Neural cell (in vitro differentiated cells): ENCODE data around the gene SH3GL1. TPM values are rescaled to one million over a fixed set of nuclear protein-coding genes. Genes with fewer than 3 reads are reported as not detected.

Source experiments
- H2AFZ ChIP-seq: fragments of 200-600, 300-800 bp; sonication (generic), shearing (Covaris generic); 2 replicates; pipeline ENCODE4 v1.6.0; 2014; ENCODE audit warnings: low read depth, mild to moderate bottlenecking, antibody characterized with exemption, low read length, moderate library complexity
- H3F3A ChIP-seq: fragments of 200-600 bp; shearing (Covaris generic); 2 replicates; pipeline ENCODE4 v1.6.1; 2016; ENCODE audit warnings: mild to moderate bottlenecking, moderate library complexity, mixed read lengths, antibody characterized with exemption, low read length; ENCODE audit not compliant: insufficient read depth, poor library complexity, severe bottlenecking
- H3K27ac ChIP-seq: fragments of 200-600, 300-800 bp; sonication (generic), shearing (Covaris generic); 2 replicates; pipeline ENCODE4 v1.5.1; 2014; ENCODE audit warnings: mild to moderate bottlenecking, low read length, moderate library complexity
- H3K27me3 ChIP-seq: fragments of 300-800, 200-600 bp; sonication (generic), shearing (Covaris generic); 2 replicates; pipeline ENCODE4 v1.6.0; 2014; ENCODE audit warnings: mild to moderate bottlenecking, low read depth, low read length, moderate library complexity; ENCODE audit not compliant: insufficient read depth
- H3K36me3 ChIP-seq: fragments of 300-800, 200-600 bp; sonication (generic), shearing (Covaris generic); 2 replicates; pipeline ENCODE4 v1.5.1; 2014; ENCODE audit warnings: mild to moderate bottlenecking, antibody characterized with exemption, low read length, moderate library complexity; ENCODE audit not compliant: insufficient read depth
- H3K4me2 ChIP-seq: fragments of 300-800, 200-600 bp; sonication (generic), shearing (Covaris generic); 2 replicates; pipeline ENCODE4 v1.6.0; 2014; ENCODE audit warnings: mild to moderate bottlenecking, low read length
- H3K4me3 ChIP-seq: fragments of 300-800, 200-600 bp; sonication (generic), shearing (Covaris generic); 2 replicates; pipeline ENCODE4 v1.5.1; 2014; ENCODE audit warnings: mild to moderate bottlenecking, low read length, moderate library complexity
- H3K79me2 ChIP-seq: fragments of 200-600 bp; shearing (Covaris generic); replicated peaks from 2 replicates; pipeline ENCODE4 v1.6.0; 2014; ENCODE audit warnings: mild to moderate bottlenecking, low read length, moderate library complexity; ENCODE audit not compliant: insufficient read depth
- H3K9ac ChIP-seq: fragments of 300-800, 200-600 bp; sonication (generic), shearing (Covaris generic); 2 replicates; pipeline ENCODE4 v1.6.1; 2016; ENCODE audit warnings: mild to moderate bottlenecking, low read length, mixed read lengths
- H3K9me2 ChIP-seq: fragments of 200-600 bp; shearing (Covaris generic); 2 replicates; pipeline ENCODE4 v1.6.1; 2016; ENCODE audit warnings: mild to moderate bottlenecking, low read length, mixed read lengths; ENCODE audit not compliant: insufficient read depth
- H3K9me3 ChIP-seq: fragments of 200-600, 300-800 bp; sonication (generic), shearing (Covaris generic); 2 replicates; pipeline ENCODE4 v1.6.1; 2016; ENCODE audit warnings: mild to moderate bottlenecking, mixed run types, low read length, moderate library complexity, mixed read lengths
- H4K20me1 ChIP-seq: fragments of 200-600 bp; shearing (Covaris generic); 2 replicates; pipeline ENCODE4 v1.6.1; 2016; ENCODE audit warnings: mild to moderate bottlenecking, mixed run types; ENCODE audit not compliant: insufficient read depth
- EP300 ChIP-seq: fragments of 450-650 bp; conservative IDR thresholded peaks from 2 replicates; pipeline ENCODE4 v1.6.1; 2014; ENCODE audit warnings: antibody characterized with exemption, mild to moderate bottlenecking, moderate library complexity; ENCODE audit not compliant: poor library complexity, severe bottlenecking
- EZH2 ChIP-seq: fragments of 200-600, 300-800 bp; shearing (Covaris generic), sonication (generic); IDR thresholded peaks from 2 replicates; pipeline ENCODE4 v1.6.1; 2014; ENCODE audit warnings: antibody characterized with exemption, low read length, borderline replicate concordance, mild to moderate bottlenecking; ENCODE audit not compliant: insufficient read depth, poor library complexity, severe bottlenecking
- MXI1 ChIP-seq: fragments of 450-650 bp; conservative IDR thresholded peaks from 2 replicates; pipeline ENCODE4 v1.6.1; 2014; ENCODE audit warnings: antibody characterized with exemption, mild to moderate bottlenecking; ENCODE audit not compliant: poor library complexity, severe bottlenecking
- POLR2AphosphoS5 ChIP-seq: IDR thresholded peaks from 2 replicates; pipeline ENCODE4 v1.6.1; 2012
- RAD21 ChIP-seq: fragments of 450-650 bp; conservative IDR thresholded peaks from 2 replicates; pipeline ENCODE4 v1.6.1; 2014; ENCODE audit warnings: antibody characterized with exemption, mild to moderate bottlenecking, moderate library complexity
- SMC3 ChIP-seq: fragments of 450-650 bp; conservative IDR thresholded peaks from 2 replicates; pipeline ENCODE4 v1.6.1; 2014; ENCODE audit warnings: antibody characterized with exemption, mild to moderate bottlenecking, moderate library complexity; ENCODE audit not compliant: poor library complexity
- TAF1 ChIP-seq: IDR thresholded peaks from 2 replicates; pipeline ENCODE4 v1.6.1; 2012; ENCODE audit warnings: low read depth
- polyA plus RNA-seq: library from polyadenylated mRNA; depleted of rRNA; stranded (reverse); fragments of >200 nt; gene quantifications from 2 replicates; pipeline ENCODE4 v1.2.3, GENCODE V29; 2014
- TF ChIP-seq, protein P1 (sequence below): fragments of 450-650 bp; IDR thresholded peaks from 2 replicates; pipeline ENCODE4 v1.5.1; 2014; ENCODE audit warnings: antibody characterized with exemption, mild to moderate bottlenecking, moderate library complexity; ENCODE audit not compliant: poor library complexity, severe bottlenecking
- TF ChIP-seq, protein P2 (sequence below): IDR thresholded peaks from 2 replicates; pipeline ENCODE4 v1.6.1; 2012; ENCODE audit warnings: borderline replicate concordance

The SH3GL1 gene
- polyA plus RNA-seq, 1 donor from 2014 or later, result 25.2 TPM

DNA sequence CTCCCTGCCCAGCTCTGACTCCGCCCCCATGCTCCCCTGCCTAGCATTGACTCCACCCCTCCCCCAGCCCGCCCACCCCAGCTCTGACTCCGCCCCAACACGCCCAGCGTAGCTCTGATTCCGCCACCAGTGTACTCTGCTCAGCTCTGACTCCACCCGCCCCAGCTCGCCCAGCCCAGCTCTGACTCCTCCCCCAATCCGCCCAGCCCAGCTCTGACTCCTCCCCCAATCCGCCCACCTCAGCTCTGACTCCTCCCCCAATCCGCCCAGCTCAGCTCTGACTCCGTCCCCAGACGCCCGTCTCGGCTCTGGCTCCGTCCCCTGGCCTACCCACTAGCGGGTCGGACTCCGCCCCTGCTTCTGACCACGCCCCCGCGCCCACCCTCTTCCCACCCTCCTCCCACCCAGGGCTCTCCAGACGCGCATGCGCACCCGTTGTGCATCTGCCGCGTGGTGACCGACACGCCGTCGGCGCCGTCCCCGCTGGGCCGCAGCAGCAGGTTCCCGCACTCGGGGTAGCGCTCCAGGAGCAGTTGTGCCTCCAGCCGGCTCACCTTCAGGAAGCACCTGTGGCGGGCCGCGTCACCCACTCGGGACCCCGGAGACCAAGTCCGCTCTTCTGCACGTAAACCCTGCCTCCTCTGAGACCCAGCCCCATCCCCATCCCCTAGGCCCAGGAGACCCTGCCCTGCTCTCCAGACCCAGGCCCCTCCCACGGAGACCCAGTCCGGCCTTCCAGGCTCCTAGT, 71.9 kb downstream of the SH3GL1 start:
- Histone ChIP-seq H3K27me3 (peaks cover 9% of the 10 kb centered on the region), H3K9ac (peak overlapping the region; percentile 38), H4K20me1 (no peaks in the 10 kb centered on the region), H3K79me2 (no peaks in the 10 kb centered on the region), H2AFZ (no peak overlapping the region), H3K27ac (no peak overlapping the region), H3K9me2 (no peaks in the 10 kb centered on the region), H3K4me3 (peak overlapping the region; percentile 63), H3K36me3 (no peaks in the 10 kb centered on the region), H3K4me2 (no peak overlapping the region), H3F3A (no peaks in the 10 kb centered on the region), H3K9me3 (no peaks in the 10 kb centered on the region)
- TF ChIP-seq MXI1 (peak; percentile 83), TAF1 (no peak), SMC3 (no peak), POLR2AphosphoS5 (peak; percentile 64)

DNA sequence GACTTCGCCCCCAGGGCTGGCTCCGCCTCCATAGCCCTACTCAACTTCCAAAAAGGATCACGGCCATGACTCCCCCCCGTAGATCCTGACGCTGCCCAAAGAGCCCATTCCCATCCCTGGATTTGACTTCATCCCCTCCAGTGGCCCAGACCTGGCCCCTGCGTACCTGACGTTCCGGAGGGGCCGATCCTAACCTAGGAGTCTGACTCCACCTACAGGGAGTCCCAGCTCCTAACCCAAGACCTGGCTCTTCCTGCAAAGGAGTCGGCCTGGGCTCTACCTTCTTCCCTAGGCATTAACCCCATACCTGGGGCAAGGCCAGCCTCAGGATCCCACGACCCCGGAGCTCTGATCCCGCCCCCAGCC, 72.5 kb downstream of the SH3GL1 start:
- Histone ChIP-seq H2AFZ (no peak overlapping the region), H3K9ac (no peak overlapping the region)

DNA sequence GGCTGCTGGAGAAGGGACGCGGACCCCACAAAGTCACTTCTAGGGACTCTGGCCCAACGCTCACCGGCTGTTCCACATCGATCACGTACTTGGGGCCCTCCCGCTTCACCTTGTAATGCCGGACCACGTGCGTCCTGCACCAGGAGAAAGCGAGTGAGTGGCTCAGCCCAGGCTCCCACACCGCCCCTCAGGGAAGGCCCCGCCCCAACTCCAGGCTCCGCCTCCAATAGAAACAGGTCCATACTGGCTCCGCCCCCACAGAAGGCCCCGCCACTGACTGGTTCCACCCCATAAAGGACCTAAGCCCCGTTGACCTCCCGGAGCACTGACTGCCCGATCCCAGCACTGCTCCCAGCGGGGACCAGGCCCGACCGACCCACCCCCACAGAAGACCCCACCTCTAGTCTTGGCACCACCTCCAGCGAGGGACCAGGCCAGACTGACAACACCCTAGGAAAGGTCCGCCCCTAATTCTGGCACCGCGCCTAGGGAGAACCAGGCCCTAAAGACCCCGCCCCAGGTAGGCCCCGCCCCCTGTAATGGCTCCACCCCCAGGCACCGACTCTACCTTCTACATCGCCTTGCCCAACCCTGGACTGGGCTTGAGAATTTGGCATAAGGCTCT, 73.0 kb downstream of the SH3GL1 start:
- no peak overlapping the region for H2AFZ ChIP-seq
- H3K9ac ChIP-seq, result no peak overlapping the region
- no peaks in the 10 kb centered on the region for H3K79me2 ChIP-seq
- no peaks in the 10 kb centered on the region for H3K9me2 ChIP-seq
- no peak for TF ChIP-seq EP300
- no peaks in the 10 kb centered on the region for H3K36me3 ChIP-seq
- H3K4me2 ChIP-seq, result peak overlapping the region; percentile 51
- H3F3A ChIP-seq, result no peaks in the 10 kb centered on the region
- H3K27me3 ChIP-seq, result peaks cover 9% of the 10 kb centered on the region
- H3K9me3 ChIP-seq, result no peaks in the 10 kb centered on the region
- H3K4me3 ChIP-seq, result peak overlapping the region; percentile 63
- H3K27ac ChIP-seq, result no peak overlapping the region
- no peaks in the 10 kb centered on the region for H4K20me1 ChIP-seq

More for the DNA sequence above, 72.5 kb downstream of the SH3GL1 start:
- no peaks in the 10 kb centered on the region for H3K79me2 ChIP-seq
- peak overlapping the region; percentile 63 for H3K4me3 ChIP-seq
- no peaks in the 10 kb centered on the region for H3K9me3 ChIP-seq
- no peaks in the 10 kb centered on the region for H3F3A ChIP-seq
- H3K27ac ChIP-seq, result no peak overlapping the region
- H4K20me1 ChIP-seq, result no peaks in the 10 kb centered on the region
- no peaks in the 10 kb centered on the region for H3K9me2 ChIP-seq
- TF ChIP-seq TAF1 (no peak), RAD21 (peak; percentile 13), SMC3 (no peak)
- peaks cover 9% of the 10 kb centered on the region for H3K27me3 ChIP-seq
- no peaks in the 10 kb centered on the region for H3K36me3 ChIP-seq
- peak overlapping the region; percentile 51 for H3K4me2 ChIP-seq

DNA sequence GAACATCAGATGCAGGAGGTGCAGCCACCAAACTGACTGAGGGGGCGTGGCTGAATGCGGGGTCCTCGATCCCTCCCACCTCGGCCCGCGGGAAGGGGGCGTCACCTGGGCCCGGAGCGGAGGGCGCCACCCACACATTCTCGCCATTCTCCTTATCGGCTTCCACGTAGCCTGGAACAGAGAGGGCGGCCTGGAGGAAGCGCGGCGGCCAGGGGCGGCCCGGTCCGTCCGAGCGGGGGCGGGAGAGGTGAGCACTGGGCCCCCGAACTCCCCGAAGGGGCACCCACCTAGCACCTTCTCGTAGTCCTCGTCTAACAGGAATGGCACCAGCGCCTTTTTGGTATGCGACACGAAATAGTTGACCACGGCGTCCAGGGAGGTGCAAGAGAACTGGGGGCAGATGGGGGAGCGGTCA, 73.5 kb downstream of the SH3GL1 start:
- no peaks in the 10 kb centered on the region for H3K9me3 ChIP-seq
- no peaks in the 10 kb centered on the region for H3K9me2 ChIP-seq
- peak overlapping the region; percentile 63 for H3K4me3 ChIP-seq
- no peak overlapping the region for H2AFZ ChIP-seq
- H3K27me3 ChIP-seq, result peaks cover 9% of the 10 kb centered on the region
- H3K79me2 ChIP-seq, result no peaks in the 10 kb centered on the region
- H3K4me2 ChIP-seq, result no peak overlapping the region
- no peaks in the 10 kb centered on the region for H3F3A ChIP-seq
- H3K9ac ChIP-seq, result no peak overlapping the region
- H3K36me3 ChIP-seq, result no peaks in the 10 kb centered on the region
- H3K27ac ChIP-seq, result no peak overlapping the region
- H4K20me1 ChIP-seq, result no peaks in the 10 kb centered on the region
- TF ChIP-seq RAD21 (no peak), EZH2 (no peak), EP300 (no peak), MXI1 (no peak), TAF1 (no peak), SMC3 (no peak), POLR2AphosphoS5 (no peak)
- TF ChIP-seq, protein P1, sequence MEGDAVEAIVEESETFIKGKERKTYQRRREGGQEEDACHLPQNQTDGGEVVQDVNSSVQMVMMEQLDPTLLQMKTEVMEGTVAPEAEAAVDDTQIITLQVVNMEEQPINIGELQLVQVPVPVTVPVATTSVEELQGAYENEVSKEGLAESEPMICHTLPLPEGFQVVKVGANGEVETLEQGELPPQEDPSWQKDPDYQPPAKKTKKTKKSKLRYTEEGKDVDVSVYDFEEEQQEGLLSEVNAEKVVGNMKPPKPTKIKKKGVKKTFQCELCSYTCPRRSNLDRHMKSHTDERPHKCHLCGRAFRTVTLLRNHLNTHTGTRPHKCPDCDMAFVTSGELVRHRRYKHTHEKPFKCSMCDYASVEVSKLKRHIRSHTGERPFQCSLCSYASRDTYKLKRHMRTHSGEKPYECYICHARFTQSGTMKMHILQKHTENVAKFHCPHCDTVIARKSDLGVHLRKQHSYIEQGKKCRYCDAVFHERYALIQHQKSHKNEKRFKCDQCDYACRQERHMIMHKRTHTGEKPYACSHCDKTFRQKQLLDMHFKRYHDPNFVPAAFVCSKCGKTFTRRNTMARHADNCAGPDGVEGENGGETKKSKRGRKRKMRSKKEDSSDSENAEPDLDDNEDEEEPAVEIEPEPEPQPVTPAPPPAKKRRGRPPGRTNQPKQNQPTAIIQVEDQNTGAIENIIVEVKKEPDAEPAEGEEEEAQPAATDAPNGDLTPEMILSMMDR, result no peak
- TF ChIP-seq, protein P2, sequence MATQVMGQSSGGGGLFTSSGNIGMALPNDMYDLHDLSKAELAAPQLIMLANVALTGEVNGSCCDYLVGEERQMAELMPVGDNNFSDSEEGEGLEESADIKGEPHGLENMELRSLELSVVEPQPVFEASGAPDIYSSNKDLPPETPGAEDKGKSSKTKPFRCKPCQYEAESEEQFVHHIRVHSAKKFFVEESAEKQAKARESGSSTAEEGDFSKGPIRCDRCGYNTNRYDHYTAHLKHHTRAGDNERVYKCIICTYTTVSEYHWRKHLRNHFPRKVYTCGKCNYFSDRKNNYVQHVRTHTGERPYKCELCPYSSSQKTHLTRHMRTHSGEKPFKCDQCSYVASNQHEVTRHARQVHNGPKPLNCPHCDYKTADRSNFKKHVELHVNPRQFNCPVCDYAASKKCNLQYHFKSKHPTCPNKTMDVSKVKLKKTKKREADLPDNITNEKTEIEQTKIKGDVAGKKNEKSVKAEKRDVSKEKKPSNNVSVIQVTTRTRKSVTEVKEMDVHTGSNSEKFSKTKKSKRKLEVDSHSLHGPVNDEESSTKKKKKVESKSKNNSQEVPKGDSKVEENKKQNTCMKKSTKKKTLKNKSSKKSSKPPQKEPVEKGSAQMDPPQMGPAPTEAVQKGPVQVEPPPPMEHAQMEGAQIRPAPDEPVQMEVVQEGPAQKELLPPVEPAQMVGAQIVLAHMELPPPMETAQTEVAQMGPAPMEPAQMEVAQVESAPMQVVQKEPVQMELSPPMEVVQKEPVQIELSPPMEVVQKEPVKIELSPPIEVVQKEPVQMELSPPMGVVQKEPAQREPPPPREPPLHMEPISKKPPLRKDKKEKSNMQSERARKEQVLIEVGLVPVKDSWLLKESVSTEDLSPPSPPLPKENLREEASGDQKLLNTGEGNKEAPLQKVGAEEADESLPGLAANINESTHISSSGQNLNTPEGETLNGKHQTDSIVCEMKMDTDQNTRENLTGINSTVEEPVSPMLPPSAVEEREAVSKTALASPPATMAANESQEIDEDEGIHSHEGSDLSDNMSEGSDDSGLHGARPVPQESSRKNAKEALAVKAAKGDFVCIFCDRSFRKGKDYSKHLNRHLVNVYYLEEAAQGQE, result no peak
